GM12891 (cell line): Measurements from ENCODE around the gene FSTL1.

Experiments used
- DNase-seq: peaks from one replicate; pipeline ENCODE4 v3.0.0; 2011; ENCODE audit warnings: low spot score; ENCODE audit not compliant: insufficient read length
- FAIRE-seq: peaks from 2 replicates; lab custom pipeline; 2011; peaks lifted over from hg19 to GRCh38; lab: Jason Lieb, UNC
- PAX5 ChIP-seq: IDR thresholded peaks from 2 replicates; pipeline ENCODE4 v1.6.1; 2011; ENCODE audit warnings: low read length, moderate library complexity, mild to moderate bottlenecking; ENCODE audit not compliant: insufficient read depth, severe bottlenecking
- POLR2A ChIP-seq: IDR thresholded peaks from 2 replicates; pipeline ENCODE4 v1.6.1; 2011; ENCODE audit warnings: low read depth, low read length, control low read depth
- POLR2AphosphoS5 ChIP-seq: IDR thresholded peaks from 2 replicates; pipeline ENCODE4 v1.6.1; 2011; ENCODE audit warnings: low read depth, low read length, control low read depth
- POU2F2 ChIP-seq: IDR thresholded peaks from 2 replicates; pipeline ENCODE4 v1.6.1; 2011; ENCODE audit warnings: low read depth, mild to moderate bottlenecking, control low read depth, low read length, moderate library complexity
- SPI1 ChIP-seq: IDR thresholded peaks from 2 replicates; pipeline ENCODE4 v1.6.1; 2011; ENCODE audit warnings: low read depth, low read length, control low read depth
- TAF1 ChIP-seq: IDR thresholded peaks from 2 replicates; pipeline ENCODE4 v1.6.1; 2011; ENCODE audit warnings: low read depth, low read length, control low read depth

Gene FSTL1

GRCh38 chr3:120428924-120429323 is 21.9 kb downstream of the FSTL1 start:
- no peak for DNase-seq
- no peak for TF ChIP-seq POLR2A
- FAIRE-seq = no peak

- FAIRE-seq (no peak), DNase-seq (no peak)
- TF ChIP-seq PAX5 (no peak), POU2F2 (no peak), POLR2A (no peak), SPI1 (no peak), TAF1 (no peak), POLR2AphosphoS5 (no peak)
Measured at GRCh38 chr3:120427201-120427600, 23.6 kb downstream of the FSTL1 start.

- DNase-seq (no peak), FAIRE-seq (no peak)
- TF ChIP-seq POU2F2 (no peak), POLR2AphosphoS5 (no peak), PAX5 (no peak), SPI1 (no peak), POLR2A (no peak), TAF1 (no peak)
Measured at GRCh38 chr3:120425572-120426250, 25.1 kb downstream of the FSTL1 start.

GRCh38 chr3:120424976-120425570 is 25.7 kb downstream of the FSTL1 start:
- no peak for FAIRE-seq

GRCh38 chr3:120424506-120424905 is 26.3 kb downstream of the FSTL1 start:
- FAIRE-seq (no peak), DNase-seq (no peak)
- TF ChIP-seq PAX5 (no peak), POU2F2 (no peak), SPI1 (no peak), TAF1 (no peak), POLR2AphosphoS5 (no peak), POLR2A (no peak)

More at GRCh38 chr3:120424976-120425570, 25.7 kb downstream of the FSTL1 start:
- no peak for DNase-seq
- no peak for TF ChIP-seq POLR2AphosphoS5
- no peak for TF ChIP-seq SPI1
- no peak for TF ChIP-seq POU2F2

- no peak for DNase-seq
- no peak for FAIRE-seq
- TF ChIP-seq SPI1 (no peak), PAX5 (no peak)
Measured at GRCh38 chr3:120423432-120423831, 27.4 kb downstream of the FSTL1 start.

GRCh38 chr3:120421926-120422325 is 28.9 kb downstream of the FSTL1 start:
- no peak for FAIRE-seq
- TF ChIP-seq POLR2AphosphoS5 (no peak), PAX5 (no peak), TAF1 (no peak), POU2F2 (no peak), SPI1 (no peak), POLR2A (no peak)
- no peak for DNase-seq

GRCh38 chr3:120420928-120421551 is 29.8 kb downstream of the FSTL1 start:
- TF ChIP-seq SPI1 (no peak), POU2F2 (no peak), TAF1 (no peak), POLR2A (no peak), POLR2AphosphoS5 (no peak), PAX5 (no peak)
- FAIRE-seq (no peak), DNase-seq (no peak)

- DNase-seq (no peak), FAIRE-seq (no peak)
- TF ChIP-seq POU2F2 (no peak), POLR2AphosphoS5 (no peak), POLR2A (no peak), PAX5 (no peak), SPI1 (no peak), TAF1 (no peak)
Measured at GRCh38 chr3:120420360-120420759, 30.4 kb downstream of the FSTL1 start.

- TF ChIP-seq POLR2AphosphoS5 = no peak
- TF ChIP-seq POLR2A = no peak
- TF ChIP-seq TAF1 = no peak
- no peak for TF ChIP-seq POU2F2
- no peak for TF ChIP-seq PAX5
- no peak for TF ChIP-seq SPI1
- DNase-seq (no peak), FAIRE-seq (no peak)
Measured at GRCh38 chr3:120419797-120420196, 31.0 kb downstream of the FSTL1 start.
